GM21423 (cell line): Measurements from ENCODE around the gene SLITRK5.

Experiments
- ATAC-seq: cut with Tn5 transposase; IDR thresholded peaks from one replicate; pipeline ENCODE4 v1.9.1; 2021; ENCODE audit warnings: mild to moderate bottlenecking, moderate library complexity; ENCODE audit not compliant: unreplicated experiment

The SLITRK5 gene

DNA sequence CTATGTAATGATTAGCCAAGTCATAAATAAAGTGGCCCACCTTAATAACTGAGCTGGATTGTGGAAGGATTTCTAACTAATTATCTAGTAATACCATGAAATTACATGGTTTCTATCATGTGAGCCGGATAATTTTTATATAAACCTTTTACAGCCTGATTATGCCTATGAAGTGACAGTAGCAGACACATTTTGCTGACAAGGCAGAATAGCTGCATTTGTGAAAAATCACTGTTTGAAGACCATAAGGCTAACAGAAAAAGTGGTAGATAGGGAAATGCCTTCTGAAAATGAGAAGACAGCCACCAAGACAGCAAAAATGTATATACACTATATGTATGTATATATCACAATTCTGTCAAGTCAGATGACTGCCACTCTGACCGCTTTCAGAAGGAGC is 27.1 kb downstream of the SLITRK5 start:
- ATAC-seq = no peak

DNA sequence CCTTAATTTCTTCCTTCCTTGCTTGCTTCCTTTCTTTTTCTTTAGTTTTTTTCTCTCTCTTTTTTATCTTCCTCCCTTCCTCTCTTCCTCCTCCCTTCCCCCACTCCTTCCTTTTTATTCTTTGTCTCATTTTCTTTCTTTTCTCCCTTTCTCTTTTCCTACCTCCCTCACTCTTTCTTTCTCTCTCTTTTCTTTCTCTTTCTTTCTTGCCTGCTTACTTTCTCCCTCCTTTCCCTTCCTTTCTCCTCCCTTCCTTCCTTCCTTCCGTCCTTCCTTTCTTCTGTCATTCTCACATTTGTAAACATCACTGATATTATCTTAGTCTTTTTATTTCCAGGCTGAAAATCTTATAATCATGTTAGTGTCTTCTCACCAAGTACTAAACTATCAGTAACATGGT is 38.8 kb downstream of the SLITRK5 start:
- ATAC-seq = no peak

DNA sequence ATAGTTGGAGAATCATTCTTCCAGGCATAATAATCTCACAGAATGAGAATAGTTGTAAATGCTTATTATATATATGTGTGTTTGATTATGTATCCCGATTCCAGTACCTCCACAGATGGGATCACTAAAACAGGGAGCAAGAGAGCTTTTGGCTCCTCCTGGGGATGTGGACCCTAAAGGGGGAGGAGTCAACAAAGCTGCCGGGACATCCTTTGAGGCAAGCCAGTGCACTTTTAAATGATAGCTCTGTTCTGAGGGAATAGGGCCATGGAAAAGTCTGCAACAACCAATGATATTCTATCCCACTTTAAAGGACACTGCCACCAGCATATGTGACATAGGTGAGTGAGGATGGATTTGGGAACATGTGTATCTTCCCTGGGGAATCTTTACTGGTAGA is 40.8 kb downstream of the SLITRK5 start:
- ATAC-seq = no peak
